NCI-H128 (cell line): ENCODE measurements around the gene NAXD.
"Not testable (repeated sequence)": the region's sequence is repeated elsewhere in the genome, so short reads cannot be mapped to it uniquely, and the experiment has no call there.

ENCODE experiments used
- DNase-seq: peaks from one replicate; lab custom pipeline; 2025; ENCODE audit not compliant: unreplicated experiment; lab: John Stamatoyannopoulos, UW

Gene NAXD

DNA sequence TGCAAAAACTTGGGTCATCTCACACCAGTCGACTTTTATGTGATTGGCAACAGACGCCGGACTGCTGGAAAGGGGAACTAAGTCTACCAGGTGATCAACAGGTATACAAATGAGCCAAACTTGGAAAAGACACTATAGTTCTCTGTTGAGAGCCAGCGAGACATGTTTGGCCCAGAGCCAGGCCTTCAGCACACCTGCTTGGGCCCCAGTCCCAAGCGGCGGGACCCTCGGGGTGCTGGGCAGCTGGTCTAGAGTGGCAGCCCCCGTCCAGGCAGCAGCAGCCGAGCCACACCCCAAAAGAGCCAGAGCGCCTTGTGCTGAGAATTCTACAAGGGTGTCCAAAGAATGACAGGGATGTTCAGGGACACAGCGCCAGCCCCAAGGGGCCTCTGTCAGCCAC, 28.0 kb downstream of the NAXD start:
- DNase-seq, result no peak

DNA sequence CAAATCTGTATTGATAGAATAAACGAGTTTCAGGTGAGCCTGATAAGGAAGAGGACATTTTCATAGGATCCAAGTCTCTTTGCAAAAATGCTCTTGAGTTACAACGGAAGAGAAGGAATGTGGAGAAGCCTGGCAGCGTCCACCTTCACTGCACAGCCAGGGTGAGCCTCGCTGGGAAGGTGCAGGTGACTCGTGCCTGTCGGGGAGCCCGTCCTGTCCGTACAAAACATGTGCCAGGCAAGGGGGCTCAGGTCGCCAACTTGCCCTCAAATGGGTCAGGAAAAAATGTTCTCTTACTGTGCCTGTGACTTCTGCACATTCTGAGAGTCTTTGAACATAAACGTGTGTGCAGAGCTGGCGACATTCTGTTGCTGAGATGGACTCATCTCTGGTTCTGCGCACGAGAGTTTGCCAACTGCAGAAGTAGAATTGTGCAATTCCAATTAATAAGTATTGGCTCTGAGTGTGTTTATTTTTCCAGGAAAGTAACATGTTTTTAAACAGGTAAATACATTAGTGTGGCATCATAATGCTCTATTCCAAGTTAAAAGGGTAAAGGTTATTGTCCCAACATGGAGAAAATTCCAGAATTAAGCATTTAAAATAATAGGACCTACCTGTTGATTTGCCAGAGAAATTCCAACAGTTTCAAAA, 28.6 kb downstream of the NAXD start:
- no peak for DNase-seq

DNA sequence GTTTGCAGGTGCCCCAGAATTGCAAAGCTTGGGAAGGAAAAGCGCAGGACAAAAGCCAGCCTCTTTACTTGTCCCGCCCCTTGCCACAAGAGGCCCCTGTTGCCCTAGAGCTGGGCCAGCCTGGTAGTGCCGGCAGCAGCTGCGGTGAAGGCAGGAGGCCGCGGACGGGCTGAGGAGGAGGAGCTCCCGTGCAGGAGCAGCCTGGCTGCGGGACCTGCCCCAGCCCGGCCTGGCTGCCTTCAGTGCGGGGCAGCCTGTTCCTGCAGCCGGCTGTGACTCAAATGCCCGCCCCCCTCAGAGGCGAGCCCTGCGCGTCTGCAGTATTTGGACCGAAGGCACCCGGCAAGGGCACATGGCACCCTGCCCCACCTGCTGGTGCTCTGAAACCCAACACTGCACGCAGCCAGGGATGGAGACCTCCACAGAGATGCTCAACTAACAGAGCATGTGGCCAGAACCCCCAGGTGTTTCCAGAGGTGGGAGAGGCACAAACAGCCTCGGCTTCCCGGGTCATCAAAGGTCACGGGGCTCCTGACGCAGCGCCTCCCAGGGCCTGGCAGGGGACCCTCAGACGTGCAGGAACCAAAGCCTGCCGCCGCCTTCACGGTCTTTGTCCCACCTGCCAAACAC, 29.7 kb downstream of the NAXD start:
- DNase-seq, result peak; percentile 34

DNA sequence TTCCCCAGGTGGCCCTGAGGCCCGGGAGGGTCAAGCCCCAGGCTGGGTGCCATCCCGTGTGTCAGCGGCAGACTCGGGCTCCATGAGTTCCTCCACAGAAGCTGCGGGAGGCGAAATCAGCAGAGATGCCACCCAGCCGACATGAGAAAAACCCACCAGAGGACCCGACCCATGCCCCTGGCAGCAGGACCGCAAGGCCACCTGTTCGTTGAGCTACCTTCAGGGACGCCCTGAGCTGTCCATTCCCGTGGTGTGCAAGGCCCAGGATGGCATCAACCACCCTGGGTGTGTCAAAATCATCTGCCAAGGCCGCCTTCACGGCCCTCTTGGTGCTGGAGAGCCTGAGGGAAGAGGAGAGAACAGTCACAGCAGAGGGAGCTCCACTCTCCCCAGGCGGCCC, 30.4 kb downstream of the NAXD start:
- DNase-seq, result no peak

DNA sequence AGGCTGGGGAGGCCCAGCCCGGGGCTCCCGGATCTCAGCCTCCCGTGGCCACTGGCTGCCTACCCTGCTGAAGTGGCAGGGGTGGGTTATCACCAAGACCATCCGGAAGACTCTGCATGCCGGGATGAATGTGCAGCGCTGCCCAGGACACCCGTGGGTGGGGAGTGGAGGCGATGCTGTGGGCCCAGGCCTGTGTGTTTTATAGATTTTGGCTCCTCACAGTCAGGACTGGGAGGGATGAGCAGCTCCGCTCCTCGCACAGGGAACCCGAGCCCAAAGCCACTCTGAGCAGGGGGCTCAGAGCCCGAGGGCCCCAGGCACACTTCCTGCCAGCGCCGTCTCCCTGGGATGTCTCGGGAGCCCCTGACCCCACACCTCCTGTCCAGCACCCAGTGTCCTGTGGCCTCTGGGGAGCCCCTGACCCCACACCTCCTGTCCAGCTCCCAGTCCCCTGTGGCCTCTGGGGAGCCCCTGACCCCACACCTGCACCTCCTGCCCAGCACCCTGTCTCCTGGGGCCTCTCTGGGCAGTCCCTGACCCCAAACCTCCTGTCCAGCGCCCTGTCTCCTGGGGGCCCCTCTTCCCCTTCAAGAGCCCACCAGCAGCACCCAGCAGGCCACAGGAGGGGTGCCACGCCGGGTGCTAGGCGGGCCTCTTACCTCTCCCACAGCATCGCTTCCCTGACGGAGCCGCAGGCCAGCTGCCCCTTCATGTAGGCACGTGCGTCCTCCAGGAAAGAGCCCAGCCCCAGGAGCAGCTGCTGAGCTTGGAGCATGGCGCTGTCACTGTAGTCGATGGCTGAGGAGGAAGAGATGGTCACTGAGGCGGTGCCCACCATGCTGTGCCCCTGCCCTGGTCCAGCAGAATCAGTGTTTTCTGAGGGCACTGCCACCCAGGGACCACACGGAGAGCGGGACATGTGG, 31.4 kb downstream of the NAXD start:
- DNase-seq, result no peak

DNA sequence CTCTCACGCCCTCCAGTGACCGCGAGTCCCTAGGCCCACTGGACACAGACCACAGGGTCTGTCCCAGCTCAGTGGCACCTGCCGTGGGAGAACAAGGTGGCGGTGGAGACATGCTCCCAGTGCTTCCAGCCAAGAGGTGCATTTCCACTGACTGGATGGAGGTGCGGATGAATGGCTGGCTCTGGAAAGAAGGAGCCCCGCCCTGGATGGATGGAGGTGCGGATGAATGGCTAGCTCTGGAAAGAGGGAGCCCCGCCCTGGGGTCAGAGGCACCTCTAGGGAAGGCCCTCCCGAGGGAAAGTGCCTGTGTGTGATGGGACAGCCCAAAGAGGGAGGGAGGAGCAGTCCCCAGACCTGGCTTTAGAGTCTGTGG, 32.0 kb downstream of the NAXD start:
- no peak for DNase-seq

DNA sequence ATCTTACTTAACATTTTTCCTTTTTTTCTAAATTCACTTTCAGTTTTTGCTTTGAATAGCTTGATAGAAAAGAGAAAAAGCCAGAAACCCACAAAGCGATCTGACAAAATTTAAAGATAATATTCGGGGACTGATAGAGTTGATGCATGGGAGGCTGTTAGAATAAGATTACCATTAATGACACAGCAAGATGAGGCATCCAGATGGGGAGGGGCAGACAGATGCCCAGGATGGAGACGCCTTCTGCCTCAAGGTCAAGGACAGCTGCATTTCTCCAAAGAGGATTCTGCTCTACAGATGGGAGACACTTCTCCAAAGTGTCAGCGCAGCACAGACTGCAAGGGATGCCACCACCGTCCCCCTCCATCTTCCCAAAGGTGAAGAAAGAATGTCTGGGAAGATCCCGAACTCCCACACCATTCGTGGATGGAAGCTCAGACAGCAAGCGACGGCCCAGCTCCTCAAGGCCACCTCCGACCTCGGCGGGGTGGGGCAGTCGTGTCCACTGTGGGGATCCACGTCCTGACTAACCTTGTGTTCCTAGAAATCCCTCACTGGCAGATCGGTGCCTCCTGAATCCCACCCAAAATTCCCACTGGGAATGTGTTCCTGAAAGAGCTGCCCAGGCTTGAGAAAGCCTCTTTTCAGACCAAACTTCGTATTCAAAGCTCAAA, 32.9 kb downstream of the NAXD start:
- no peak for DNase-seq

DNA sequence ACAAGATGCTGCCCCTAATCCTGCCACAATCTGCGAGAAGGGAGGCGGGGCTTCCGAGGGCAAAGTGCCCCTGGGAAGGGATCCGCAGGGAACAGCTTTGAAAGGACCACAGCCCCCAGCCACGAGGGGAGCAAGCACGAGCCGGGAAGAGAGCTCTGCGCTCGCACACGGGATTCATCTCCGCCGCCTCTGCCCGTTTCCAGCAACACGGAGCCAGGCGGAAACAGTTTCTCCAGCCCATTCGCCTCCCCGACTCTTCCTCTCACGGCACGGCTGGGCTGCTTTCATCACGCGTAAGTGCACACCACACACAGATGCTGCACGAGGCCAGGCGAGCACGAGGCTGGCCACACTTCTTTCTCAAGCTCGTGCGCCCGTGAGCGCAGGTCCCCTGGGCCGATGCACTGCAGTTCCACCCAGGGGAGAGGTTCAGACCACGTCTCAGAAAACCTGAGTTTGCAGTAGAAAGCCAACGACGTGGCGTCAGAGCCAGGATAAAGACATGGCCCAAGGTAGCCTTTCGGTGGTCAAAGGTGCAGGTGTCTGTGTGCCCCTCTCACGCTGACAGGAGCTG, 33.6 kb downstream of the NAXD start:
- DNase-seq, result no peak

DNA sequence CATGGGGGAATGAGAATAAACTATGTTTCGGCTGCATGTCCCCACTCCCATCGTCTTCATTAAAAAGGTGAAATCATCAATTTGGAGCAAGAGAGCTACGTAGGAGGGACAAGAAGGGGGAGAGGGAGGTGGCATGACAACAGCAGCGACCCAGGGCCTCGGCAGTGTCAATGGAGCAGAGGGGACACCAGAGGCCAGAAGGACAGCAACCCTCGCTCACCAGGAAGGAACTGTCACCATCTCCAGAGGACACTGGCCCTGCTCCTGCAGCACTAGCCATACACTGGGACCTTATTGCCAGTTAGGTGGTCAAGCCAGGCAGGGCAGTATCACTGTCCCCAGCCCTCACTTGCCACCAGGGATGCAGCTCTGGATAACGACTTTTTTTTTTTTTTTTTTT, 34.2 kb downstream of the NAXD start:
- no peak for DNase-seq

DNA sequence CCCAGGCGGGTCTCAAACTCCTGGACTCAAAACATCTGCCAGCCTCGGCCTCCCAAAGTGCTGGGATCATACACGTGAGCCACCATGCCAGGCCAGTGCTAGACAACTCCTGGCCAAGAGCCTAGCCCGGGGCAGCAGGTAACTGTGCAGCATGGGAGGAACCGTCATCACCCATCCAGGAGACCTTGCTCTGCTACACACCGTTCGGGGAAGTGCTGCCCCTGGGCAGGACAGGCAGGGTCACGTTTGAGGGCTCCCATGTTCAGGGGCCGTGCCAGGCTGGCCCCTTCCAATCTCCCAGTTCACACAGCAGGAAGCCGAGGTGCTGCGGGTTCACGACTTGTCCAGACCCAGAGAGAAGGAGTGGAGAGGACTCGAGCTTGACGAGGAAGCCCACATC, 35.1 kb downstream of the NAXD start:
- no peak for DNase-seq

DNA sequence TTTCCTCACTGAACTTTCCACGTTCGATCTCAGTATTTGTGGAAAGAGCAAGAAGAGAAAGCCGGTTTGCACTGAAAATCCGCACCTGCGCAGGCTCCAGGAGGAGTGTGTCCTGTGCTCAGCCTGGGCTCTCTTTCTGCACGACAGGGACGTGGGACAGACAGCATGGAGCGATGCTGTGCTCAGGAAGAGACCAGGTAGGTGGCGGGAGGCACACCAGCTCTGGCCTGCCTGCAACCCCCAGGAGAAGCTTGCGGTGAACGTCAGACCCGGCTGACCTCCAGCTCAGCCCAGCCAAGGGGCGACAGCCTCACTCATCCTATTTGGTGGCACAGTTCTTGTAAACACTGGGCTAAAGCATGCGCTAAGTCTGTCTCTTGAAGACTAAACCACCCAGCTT, 35.9 kb downstream of the NAXD start:
- DNase-seq, result no peak

DNA sequence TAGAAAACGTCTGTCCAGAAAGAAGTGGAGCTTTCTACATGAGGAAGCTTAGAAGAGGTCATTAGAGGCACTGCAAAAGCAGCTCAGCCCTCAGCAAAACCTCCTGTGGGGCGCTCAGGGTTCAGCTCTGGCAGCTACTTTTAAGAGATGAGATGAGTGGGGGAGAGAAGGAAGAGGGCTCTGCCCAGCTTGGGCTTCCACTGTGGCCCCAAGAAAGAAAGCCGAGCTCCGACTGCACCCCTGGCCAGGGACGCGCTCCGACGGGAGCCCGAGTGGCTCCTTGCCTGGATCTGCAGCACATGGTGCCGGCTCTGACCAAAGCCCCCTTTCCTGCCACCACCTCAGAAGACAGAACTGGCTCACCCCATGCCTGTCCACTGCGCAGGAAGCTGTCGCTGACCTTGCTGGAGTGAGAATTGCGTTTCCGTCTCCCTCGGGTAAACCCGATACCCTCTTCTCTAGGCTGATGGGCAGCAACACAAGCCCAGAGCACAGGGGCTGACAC, 36.4 kb downstream of the NAXD start:
- DNase-seq, result no peak

DNA sequence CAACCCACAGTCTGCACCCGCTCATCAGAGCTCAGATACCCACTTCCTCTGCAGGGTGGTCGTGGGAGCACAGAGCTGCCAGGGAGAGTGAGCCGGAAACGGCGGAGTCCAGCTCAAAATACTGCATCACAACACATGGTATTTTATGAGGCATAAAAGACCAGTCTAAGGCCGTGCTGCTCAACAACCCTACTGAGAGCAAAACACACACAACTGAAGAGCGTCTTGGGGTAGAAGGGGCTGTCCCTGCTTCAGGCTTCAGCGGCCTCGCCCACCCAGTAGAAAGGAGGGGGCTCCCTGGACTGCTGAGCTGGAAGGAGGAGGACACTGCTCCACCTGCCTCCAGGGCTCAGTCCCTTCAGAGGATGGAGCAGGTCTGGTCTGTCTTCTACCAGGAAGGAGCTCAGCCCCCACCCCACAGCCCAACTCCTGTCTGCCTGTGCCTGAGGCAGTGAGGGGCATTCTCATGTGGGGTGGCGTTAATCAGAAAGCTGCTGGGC, 36.9 kb downstream of the NAXD start:
- DNase-seq, result no peak

DNA sequence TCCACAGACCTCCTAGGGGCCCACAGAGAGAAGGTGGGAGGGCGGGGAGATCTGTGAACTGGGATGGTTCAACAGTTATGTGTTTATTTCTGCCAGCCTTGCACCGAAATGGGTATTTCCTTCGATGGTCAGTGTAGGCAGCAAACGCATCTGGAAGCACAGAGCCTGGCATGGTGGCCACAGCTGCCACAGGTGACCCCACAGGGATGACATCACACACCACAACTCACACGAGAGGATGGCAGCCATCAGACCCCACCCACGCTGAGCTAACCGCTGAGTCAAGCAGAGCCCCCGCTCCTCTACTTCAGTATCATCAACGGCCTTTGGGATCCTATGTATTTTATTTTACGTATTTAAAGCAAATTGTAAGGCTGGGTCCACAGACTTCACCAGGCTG, 37.4 kb downstream of the NAXD start:
- DNase-seq, result no peak

DNA sequence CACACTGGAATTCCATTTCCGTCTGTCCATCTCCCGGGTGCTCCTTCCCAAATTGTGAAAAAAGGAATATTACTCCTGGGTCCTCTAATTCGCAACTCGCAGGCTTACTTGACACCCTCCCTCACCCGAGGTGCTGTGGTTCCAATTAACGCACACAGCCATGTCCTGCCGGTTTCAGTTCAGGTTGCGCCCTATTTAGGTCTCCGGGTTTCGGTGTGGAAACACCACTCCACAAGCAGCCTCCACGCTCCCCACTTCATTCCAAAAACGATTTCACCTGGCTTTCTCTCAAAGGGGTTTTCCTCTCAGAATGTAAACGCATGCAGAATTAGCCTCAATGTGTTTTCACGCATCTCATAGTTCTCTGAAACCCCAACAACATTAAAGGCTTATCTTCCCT, 37.9 kb downstream of the NAXD start:
- no peak for DNase-seq

DNA sequence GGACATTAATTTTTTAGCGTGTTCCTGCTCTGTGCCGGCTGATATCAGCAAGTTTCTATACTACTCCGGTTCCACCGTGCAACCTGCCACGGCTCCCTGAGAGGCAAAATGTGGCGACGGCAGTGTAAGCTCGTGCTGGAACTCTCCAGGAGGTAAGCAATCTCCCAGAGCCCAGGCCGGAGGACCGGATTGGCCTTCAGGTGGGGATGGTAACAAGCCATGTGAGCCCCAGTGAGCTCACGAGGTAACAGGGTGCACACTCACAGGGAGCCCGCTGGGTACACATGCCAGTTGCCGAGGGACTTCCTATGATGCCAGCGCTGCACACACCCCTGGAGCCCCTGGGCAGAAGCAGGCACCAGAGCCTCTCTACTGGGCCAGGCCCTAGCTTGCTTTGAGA, 38.5 kb downstream of the NAXD start:
- no peak for DNase-seq

DNA sequence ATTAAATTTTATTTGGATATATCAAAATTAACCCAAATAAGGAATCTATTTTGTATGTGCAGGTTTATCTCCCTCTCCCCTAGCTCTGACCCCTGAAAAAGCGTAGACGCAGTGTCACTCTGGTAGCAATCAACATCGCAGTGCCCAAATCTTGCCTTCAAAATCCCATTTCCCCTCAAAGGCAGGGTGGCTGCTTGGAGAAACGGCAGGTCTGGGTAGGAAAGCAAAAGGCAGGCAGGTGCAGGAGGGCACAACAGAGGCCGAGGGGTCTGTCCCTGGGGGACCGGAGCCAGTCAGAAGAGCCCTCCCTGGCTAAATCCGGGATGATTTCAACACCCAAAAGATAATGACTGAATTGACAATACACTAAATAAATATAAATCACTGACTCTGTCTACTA, 41.9 kb downstream of the NAXD start:
- DNase-seq, result no peak

DNA sequence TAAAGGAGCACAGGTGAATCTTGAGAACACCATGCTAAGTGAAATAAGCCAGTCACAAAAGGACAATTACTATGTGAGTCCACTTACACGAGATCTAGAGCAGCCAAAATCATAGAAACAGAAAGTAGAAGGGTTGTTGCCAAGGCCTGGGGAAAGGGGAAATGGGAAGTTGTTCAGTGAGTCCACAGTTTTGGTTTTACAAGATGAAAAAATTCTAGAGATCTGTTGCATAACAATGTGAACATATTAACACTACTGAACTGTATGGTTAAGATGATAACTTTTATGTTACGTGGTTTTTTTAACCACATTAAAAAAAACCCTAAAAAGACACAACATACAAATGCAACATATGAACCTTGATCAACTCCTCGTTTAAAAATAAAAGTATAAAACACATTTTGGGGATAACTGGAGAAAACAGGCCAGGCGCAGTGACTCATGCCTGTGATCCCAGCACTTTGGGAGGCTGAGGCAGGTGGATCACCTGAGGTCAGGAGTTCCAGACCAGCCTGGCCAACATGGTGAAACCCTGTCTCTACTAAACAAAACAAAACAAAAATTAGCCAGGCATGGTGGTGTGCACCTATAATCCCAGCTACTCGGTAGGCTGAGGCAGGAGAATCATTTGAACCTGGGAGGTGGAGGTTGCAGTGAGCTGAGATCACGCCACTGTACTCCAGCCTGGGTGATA, 43.0 kb downstream of the NAXD start:
- DNase-seq, result not testable (repeated sequence)

DNA sequence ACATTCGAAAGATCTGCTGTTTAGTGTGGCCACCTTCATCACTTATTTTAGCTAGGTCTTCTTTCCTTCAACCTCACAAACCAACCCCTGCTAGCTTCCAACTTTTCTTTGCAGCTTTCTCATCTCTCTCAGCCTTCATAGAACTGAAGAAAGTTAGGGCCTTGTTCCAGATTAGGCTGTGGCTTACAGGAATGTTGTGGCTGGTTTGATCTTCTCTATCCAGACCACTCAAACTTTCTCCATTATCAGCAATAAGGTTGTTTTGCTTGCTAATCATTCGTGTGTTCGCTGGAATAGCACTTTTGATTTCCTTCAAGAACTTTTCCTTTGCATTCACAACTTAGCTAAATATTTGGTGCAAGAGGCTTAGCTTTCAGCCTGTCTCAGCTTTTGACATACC, 45.9 kb downstream of the NAXD start:
- no peak for DNase-seq

DNA sequence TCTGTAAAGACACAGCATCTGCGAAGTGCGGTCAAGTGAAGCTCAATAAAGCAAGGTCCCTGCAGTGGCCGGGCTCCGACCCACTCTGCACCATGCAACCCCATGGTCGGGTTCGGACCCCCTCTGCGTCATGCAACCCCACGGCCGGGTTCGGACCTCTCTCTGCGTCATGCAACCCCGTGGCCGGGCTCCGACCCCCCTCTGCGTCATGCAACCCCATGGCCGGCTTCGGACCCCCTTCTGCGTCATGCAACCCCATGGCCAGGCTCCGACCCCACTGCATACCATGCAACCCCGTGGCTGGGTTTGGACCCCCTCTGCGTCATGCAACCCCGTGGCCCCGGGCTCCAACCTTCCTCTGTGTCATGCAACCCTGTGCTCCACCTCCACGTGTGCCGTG, 46.7 kb downstream of the NAXD start:
- DNase-seq, result no peak
